HepG2 (cell line): Measurements from ENCODE around the gene CRYAA. TPM values are rescaled to one million over a fixed set of nuclear protein-coding genes. Genes with fewer than 3 reads are reported as not detected.

ENCODE experiments used
- HOXA7 ChIP-seq: sonication (generic); formaldehyde crosslinking; IDR thresholded peaks from 2 replicates; pipeline ENCODE4 v1.8.1; 2022; ENCODE audit warnings: mild to moderate bottlenecking, missing genetic modification reagents, moderate library complexity
- KLF11 ChIP-seq: IDR thresholded peaks from 2 replicates; pipeline ENCODE4 v1.6.1; 2016; ENCODE audit warnings: missing compliant biosample characterization
- MEIS1 ChIP-seq: sonication (generic); formaldehyde crosslinking; IDR thresholded peaks from 2 replicates; pipeline ENCODE4 v1.9.0; 2021; ENCODE audit warnings: mild to moderate bottlenecking, missing genetic modification reagents, moderate library complexity, borderline replicate concordance
- MIXL1 ChIP-seq: IDR thresholded peaks from 2 replicates; pipeline ENCODE4 v1.6.1; 2016
- MTA1 ChIP-seq: sonication (generic); formaldehyde crosslinking; IDR thresholded peaks from 2 replicates; pipeline ENCODE4 v1.4.0; 2020; ENCODE audit warnings: missing genetic modification reagents, mild to moderate bottlenecking, borderline replicate concordance
- NRL ChIP-seq: sonication (generic); formaldehyde crosslinking; IDR thresholded peaks from 2 replicates; pipeline ENCODE4 v1.5.0; 2020; ENCODE audit warnings: missing genetic modification reagents, mild to moderate bottlenecking, moderate library complexity, borderline replicate concordance
- SOX6 ChIP-seq, 2 experiments: fragments of 450-650 bp in 1 of 2; sonication (generic) in 1 of 2; formaldehyde crosslinking in 1 of 2; IDR thresholded peaks; 2 replicates each; pipeline versions ENCODE4 v1.4.0 to v1.6.1; 2017 to 2020; ENCODE audit warnings: antibody characterized with exemption in 1 of 2, mild to moderate bottlenecking in 1 of 2, missing genetic modification reagents in 1 of 2
- SP5 ChIP-seq: IDR thresholded peaks from 2 replicates; pipeline ENCODE4 v1.6.1; 2016; ENCODE audit warnings: low read depth, borderline replicate concordance
- TMF1 ChIP-seq: sonication (generic); formaldehyde crosslinking; IDR thresholded peaks from 2 replicates; pipeline ENCODE4 v1.8.1; 2022; ENCODE audit warnings: low read depth, missing genetic modification reagents
- ZFP36L2 ChIP-seq: sonication (generic); formaldehyde crosslinking; IDR thresholded peaks from 2 replicates; pipeline ENCODE4 v1.4.0; 2020; ENCODE audit warnings: missing genetic modification reagents
- ZNF230 ChIP-seq: sonication (generic); formaldehyde crosslinking; IDR thresholded peaks from 2 replicates; pipeline ENCODE4 v1.4.0; 2020; ENCODE audit warnings: mild to moderate bottlenecking, missing genetic modification reagents
- ZNF275 ChIP-seq: sonication (generic); formaldehyde crosslinking; IDR thresholded peaks from 2 replicates; pipeline ENCODE4 v1.8.0; 2022; ENCODE audit warnings: missing genetic modification reagents, mild to moderate bottlenecking, inconsistent platforms, borderline replicate concordance
- ZNF292 ChIP-seq: sonication (generic); formaldehyde crosslinking; IDR thresholded peaks from 2 replicates; pipeline ENCODE4 v1.8.1; 2022; ENCODE audit warnings: mild to moderate bottlenecking, low read depth, missing genetic modification reagents, borderline replicate concordance
- ZNF552 ChIP-seq: sonication (generic); formaldehyde crosslinking; IDR thresholded peaks from 2 replicates; pipeline ENCODE4 v1.9.0; 2022; ENCODE audit warnings: missing genetic modification reagents, mild to moderate bottlenecking, borderline replicate concordance
- ZNF800 ChIP-seq: sonication (generic); formaldehyde crosslinking; IDR thresholded peaks from 2 replicates; pipeline ENCODE4 v1.4.0; 2020; ENCODE audit warnings: missing genetic modification reagents
- polyA plus RNA-seq, 8 experiments: library from polyadenylated mRNA; depleted of rRNA in 3 of 8; stranded (reverse) in 7 of 8; unstranded in 1 of 8; fragments of >200 nt; fragmentation: Illumina TruSeq in 4 of 8; extraction: Trizol in 4 of 8; gene quantifications; 2 replicates each; pipeline versions ENCODE4 v1.2.1 to v1.2.3, GENCODE V29; 2011 to 2016; ENCODE audit warnings: low read depth in 4 of 8, missing spikeins in 1 of 8, mixed read lengths in 1 of 8; ENCODE audit not compliant: insufficient read depth in 1 of 8
- total RNA-seq, 5 experiments: library from RNA; depleted of rRNA; stranded (reverse); fragments of >200 nt; fragmentation: Illumina TruSeq; extraction: Trizol; gene quantifications; 2 replicates each; pipeline ENCODE4 v1.2.3, GENCODE V29; 2016; ENCODE audit warnings: low read depth in 1 of 5
- TF ChIP-seq, protein P1 (sequence below): sonication (generic); formaldehyde crosslinking; IDR thresholded peaks from 2 replicates; pipeline ENCODE4 v1.4.0; 2020; ENCODE audit warnings: missing genetic modification reagents
- TF ChIP-seq, protein P2 (sequence below): sonication (generic); formaldehyde crosslinking; IDR thresholded peaks from 2 replicates; pipeline ENCODE4 v1.4.0; 2020; ENCODE audit warnings: missing genetic modification reagents, borderline replicate concordance
- TF ChIP-seq, protein P3 (sequence below): sonication (generic); formaldehyde crosslinking; IDR thresholded peaks from 2 replicates; pipeline ENCODE4 v1.4.0; 2020; ENCODE audit warnings: mild to moderate bottlenecking, missing genetic modification reagents

The CRYAA gene
- total and polyA plus RNA-seq, 2 of the 13 experiments (the other 11 are each of a cell fraction or from before 2014, with no cell fraction given), result 5.6 to 8.6 TPM

DNA sequence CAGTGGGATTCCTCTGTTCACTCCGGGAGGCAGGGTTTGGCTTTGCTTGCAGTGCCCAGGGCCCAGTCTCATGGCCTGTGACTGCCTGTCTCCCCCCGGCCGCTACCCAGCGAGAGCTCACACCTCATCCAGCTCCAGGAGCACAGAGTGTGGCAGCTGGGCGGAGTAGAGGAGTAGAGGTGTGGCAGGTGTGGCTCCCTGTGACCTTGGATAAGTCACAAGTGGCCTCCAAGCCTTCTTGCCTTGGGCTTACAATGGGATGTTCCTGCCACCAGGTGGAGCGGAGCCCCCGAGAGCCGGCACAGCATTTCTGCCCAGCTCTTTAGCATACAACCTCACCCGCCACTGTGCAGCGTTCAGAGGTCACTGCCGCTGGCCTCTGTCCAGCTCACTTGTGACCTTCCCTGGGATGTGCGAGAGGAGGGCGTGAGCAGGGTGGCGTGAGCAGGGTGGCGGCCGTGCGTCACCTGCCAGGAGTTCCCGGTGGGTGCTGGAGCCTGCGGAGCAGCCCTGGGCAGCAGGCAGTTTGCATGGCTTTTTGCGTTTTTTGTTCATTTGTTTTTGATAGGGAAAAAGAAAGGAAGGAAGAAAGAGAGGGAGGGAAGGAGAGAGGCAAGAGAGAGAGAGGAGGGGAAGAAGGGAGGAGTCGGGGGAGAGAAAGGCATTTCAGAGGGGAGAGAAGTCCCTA, 42.4 kb downstream of the CRYAA start (continued):
- TF ChIP-seq ZNF800 (CRISPR knock-in tag), result peak; percentile 54; the same call in 1 of the 2 replicates
- no peak for TF ChIP-seq ZNF275 (CRISPR knock-in tag)
- peak; percentile 86 for TF ChIP-seq MTA1
- TF ChIP-seq SP5 (CRISPR knock-in tag), result peak; percentile 59; the same call in 1 of the 2 replicates
- TF ChIP-seq MIXL1, result peak; percentile 84
- TF ChIP-seq HOXA7 (CRISPR knock-in tag), result no peak
- peak; percentile 87; the same call in 1 of the 2 replicates for TF ChIP-seq KLF11 (CRISPR knock-in tag)
- TF ChIP-seq ZNF292 (CRISPR knock-in tag), result peak; percentile 85
- TF ChIP-seq ZNF230 (CRISPR knock-in tag), result no peak
- peak; percentile 90 for TF ChIP-seq MEIS1
- TF ChIP-seq, protein P1, sequence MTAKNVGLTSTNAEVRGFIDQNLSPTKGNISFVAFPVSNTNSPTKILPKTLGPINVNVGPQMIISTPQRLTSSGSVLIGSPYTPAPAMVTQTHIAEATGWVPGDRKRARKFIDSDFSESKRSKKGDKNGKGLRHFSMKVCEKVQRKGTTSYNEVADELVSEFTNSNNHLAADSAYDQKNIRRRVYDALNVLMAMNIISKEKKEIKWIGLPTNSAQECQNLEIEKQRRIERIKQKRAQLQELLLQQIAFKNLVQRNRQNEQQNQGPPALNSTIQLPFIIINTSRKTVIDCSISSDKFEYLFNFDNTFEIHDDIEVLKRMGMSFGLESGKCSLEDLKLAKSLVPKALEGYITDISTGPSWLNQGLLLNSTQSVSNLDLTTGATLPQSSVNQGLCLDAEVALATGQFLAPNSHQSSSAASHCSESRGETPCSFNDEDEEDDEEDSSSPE, result peak; percentile 71
- no peak for TF ChIP-seq ZNF552 (CRISPR knock-in tag)
- TF ChIP-seq ZFP36L2, result 0 out of 2 replicates have a peak, but pooled peaks have one; percentile 47
- no peak for TF ChIP-seq TMF1
- TF ChIP-seq NRL (CRISPR knock-in tag), result no peak
- TF ChIP-seq SOX6 (IDR thresholded peaks at IDR 0.05), result no peak
- peak; percentile 86 for TF ChIP-seq SOX6 (CRISPR knock-in tag; IDR thresholded peaks at IDR 0.05)
- TF ChIP-seq, protein P2, sequence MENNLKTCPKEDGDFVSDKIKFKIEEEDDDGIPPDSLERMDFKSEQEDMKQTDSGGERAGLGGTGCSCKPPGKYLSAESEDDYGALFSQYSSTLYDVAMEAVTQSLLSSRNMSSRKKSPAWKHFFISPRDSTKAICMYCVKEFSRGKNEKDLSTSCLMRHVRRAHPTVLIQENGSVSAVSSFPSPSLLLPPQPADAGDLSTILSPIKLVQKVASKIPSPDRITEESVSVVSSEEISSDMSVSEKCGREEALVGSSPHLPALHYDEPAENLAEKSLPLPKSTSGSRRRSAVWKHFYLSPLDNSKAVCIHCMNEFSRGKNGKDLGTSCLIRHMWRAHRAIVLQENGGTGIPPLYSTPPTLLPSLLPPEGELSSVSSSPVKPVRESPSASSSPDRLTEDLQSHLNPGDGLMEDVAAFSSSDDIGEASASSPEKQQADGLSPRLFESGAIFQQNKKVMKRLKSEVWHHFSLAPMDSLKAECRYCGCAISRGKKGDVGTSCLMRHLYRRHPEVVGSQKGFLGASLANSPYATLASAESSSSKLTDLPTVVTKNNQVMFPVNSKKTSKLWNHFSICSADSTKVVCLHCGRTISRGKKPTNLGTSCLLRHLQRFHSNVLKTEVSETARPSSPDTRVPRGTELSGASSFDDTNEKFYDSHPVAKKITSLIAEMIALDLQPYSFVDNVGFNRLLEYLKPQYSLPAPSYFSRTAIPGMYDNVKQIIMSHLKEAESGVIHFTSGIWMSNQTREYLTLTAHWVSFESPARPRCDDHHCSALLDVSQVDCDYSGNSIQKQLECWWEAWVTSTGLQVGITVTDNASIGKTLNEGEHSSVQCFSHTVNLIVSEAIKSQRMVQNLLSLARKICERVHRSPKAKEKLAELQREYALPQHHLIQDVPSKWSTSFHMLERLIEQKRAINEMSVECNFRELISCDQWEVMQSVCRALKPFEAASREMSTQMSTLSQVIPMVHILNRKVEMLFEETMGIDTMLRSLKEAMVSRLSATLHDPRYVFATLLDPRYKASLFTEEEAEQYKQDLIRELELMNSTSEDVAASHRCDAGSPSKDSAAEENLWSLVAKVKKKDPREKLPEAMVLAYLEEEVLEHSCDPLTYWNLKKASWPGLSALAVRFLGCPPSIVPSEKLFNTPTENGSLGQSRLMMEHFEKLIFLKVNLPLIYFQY (CRISPR knock-in tag), result peak; percentile 66; the same call in 1 of the 2 replicates
- TF ChIP-seq, protein P3, sequence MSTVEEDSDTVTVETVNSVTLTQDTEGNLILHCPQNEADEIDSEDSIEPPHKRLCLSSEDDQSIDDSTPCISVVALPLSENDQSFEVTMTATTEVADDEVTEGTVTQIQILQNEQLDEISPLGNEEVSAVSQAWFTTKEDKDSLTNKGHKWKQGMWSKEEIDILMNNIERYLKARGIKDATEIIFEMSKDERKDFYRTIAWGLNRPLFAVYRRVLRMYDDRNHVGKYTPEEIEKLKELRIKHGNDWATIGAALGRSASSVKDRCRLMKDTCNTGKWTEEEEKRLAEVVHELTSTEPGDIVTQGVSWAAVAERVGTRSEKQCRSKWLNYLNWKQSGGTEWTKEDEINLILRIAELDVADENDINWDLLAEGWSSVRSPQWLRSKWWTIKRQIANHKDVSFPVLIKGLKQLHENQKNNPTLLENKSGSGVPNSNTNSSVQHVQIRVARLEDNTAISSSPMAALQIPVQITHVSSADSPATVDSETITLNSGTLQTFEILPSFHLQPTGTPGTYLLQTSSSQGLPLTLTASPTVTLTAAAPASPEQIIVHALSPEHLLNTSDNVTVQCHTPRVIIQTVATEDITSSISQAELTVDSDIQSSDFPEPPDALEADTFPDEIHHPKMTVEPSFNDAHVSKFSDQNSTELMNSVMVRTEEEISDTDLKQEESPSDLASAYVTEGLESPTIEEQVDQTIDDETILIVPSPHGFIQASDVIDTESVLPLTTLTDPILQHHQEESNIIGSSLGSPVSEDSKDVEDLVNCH (CRISPR knock-in tag), result no peak; the same call in 1 of the 2 replicates
